T-helper 9 cell (primary cell): Measurements from ENCODE around the gene NOL9.
"Not testable (repeated sequence)": the region's sequence is repeated elsewhere in the genome, so short reads cannot be mapped to it uniquely, and the experiment has no call there.

Experiments used
- DNase-seq: peaks from one replicate; pipeline ENCODE4 v3.0.0-alpha.2; 2020

NOL9 gene

DNA sequence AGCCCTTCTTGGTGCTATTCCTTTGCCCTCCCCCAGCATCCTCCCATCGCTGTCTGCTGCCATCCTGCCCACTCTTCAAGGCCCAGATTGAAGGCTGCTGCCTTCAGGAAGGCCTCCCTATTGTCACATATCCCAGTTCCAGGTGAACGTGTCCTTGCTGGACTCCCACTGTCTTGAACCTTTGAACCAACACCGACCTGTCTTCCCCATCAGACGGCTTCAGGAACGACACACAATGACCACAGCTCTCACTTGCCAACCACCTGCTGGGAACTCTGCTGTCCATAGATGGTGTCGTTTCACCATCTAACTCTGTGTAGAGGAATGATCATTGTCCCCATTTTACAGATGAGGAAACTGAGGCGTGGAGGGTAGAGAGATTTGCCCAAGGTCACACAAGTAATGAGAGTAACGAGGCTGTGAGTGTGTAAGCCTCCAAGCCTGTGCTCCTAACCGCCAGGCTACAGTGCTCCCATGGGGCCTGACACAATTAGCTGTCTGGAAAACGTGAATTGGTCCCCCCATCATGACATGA lies 53.0 kb downstream of the NOL9 start:
- DNase-seq = no peak

DNA sequence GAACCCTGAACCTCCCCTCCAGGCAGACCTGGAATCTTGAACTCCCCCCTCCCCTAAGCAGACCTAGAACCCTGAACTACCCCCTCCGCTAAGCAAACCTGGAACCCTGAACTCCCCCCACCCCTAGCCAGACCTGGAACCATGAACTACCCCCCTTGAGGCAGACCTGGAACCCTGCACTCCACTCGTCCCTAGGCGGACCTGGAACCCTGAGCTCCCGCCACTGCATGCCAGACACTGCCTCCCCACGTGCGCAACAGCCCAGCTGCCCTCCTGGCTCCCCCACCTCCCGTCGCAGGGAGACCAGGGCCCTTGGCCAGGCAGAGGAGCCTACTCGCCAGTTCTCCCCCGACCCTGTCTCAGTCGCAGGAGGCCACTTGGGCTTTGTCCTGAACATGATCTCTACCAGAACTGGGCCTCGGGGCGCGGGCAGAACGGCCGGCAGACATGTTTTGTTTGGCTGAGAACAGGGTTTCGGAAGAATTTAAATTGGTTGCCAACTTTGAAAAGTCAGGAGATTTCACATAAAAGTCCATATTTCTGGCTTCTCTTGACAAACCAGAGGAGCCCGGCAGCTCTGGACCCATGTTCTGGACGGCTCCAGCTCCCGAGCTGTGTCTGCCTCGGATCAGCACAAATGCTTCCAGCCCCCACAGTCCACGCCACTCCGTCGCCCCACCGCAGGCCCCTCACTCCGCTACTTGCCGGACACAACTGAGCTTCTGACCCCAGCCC lies 53.6 kb downstream of the NOL9 start:
- no peak for DNase-seq

DNA sequence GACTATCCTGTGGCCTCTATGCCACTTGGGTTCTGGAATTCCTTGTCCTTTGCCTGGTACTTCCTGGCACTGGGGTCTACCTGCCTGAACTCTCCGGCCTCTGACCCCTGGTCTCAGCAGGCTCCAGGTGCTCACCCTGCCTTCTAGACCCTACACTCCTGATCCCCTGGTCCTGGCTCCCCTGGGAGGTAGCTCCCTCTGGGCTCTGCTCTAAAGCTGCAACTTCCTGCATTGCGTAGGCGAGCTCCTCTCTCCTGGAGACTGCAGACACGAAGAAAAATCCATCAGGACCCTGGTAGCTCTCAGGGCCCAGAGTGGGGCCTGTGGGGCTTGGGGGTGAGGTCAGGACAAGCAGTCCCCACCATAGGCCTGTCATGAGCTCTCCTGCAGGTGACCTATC lies 55.0 kb downstream of the NOL9 start:
- no peak for DNase-seq

DNA sequence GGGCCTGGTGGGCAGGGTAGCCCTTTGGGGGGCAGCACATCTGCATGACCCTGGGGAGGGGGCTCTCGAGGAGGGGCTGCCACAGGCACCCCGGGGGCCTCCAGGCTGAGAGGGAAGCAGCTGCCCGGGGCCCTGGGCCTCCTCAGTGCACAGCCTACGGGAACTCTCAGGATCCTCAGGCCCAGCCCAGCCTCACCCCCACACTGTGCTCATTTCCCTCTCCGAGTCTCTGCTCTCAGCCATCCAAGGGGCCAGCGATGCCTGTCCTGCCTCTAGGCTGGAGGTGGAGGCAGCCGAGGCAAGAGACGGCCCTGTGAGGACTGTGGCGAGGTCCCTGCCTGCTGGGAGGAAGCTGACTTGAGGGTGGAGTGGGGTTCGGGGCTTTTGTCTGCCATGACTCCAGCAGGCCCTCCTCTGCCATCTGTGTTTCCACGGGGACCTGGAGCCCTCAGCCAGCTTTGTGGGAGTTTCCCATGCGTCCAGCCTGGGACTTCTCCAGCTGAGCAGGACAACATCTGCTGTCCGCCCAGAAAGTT lies 55.7 kb downstream of the NOL9 start:
- DNase-seq = no peak

DNA sequence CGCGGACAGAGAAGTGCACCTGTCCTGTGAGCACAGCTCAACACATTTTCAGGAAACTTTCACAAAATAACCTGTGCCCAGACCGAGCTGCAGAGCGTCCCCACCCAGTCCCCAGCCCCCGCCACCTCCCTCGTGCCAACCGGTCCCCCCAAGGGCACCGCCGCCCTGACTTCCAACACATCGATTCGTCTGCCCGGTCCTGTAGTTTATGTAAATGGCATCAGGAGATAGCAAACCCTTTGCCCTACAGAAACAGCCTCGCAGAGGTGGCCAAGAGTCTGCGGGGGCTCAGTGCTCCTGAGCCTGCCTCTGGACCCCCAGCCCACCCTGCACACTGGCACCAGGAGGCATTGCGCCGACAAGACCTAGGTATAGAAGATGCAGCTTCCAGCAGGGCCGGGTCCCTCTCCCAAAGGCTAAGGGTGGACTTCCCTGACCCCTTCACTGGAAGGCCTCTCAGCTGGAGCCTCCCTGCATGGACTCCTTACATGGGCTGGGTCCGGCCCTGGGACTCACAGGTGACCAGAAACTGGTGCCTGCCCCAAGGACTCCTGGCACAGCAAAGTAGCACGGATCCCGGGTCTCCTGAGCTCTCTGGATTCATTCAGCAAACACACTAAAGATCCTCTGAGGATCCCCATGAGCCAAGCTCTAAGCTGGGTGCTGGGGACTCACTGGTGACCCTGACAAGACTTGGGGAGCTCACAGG lies 56.3 kb downstream of the NOL9 start:
- DNase-seq = no peak

DNA sequence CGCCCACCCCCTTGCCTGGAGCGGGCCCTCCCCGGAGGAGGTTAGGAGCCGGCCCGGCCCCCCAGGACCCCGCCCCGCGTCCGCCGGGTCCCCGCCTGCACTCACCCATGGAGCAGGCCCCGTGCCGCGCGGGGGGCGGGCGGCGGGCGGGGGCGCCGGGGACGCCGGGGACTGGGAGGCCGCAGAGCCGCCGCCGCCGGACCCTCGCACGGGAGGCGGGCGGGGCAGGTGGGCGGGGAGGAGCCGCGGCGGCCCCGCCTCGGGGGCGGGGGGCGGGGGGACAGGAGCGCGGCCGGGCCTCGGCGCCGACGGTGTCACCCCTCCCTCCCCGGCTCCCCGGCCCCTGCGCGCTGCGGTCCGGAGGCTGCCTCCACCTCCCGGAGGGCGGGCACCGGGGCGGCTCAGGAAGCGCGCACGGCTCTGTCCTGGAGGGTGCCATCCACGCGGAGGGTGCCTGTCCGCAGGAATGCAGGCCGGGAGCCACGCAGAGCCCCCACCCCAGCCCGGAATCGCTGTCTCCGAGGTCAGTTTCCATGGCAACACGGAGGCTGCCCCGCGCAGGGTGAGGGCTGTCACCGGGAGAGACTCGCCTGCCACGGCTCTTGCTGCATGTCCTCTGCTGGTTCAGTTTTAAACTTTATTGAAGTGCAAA lies 57.0 kb downstream of the NOL9 start:
- peak; percentile 44 for DNase-seq

DNA sequence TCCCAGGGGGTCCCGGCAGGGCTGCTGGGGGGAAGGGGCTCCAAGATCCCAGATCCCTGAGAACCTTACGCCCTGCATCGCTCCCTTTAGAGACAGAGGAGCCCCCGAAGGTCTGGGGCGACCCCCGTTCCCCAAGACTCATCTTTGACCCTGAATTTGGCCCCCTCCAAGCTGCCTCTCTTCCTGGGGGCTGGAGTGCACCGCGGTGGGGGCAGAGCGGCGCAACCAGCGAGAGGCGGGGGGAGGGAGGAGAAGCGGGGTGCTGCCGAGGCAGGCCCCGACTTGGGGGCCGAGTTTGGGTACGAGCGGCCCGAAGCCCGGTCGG lies 57.5 kb downstream of the NOL9 start:
- DNase-seq = no peak

DNA sequence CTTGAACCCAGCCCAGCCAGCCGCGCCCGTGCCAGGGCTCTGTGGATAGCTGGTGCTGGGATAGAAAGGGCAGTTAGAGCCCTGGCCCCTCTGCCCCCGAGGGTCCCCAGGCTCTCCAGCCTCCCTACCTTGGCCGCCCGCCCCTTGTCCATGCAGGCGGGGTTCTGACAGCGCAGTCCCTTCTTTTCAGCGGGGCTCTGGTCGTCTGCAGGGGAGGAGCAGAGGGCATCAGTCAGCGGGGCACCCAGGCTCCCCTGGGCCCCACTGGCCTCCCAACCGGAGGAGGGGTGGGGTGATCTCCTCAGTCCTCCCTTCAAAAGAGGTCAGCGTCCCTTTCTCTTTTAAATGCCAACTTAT lies 58.0 kb downstream of the NOL9 start:
- DNase-seq = no peak

DNA sequence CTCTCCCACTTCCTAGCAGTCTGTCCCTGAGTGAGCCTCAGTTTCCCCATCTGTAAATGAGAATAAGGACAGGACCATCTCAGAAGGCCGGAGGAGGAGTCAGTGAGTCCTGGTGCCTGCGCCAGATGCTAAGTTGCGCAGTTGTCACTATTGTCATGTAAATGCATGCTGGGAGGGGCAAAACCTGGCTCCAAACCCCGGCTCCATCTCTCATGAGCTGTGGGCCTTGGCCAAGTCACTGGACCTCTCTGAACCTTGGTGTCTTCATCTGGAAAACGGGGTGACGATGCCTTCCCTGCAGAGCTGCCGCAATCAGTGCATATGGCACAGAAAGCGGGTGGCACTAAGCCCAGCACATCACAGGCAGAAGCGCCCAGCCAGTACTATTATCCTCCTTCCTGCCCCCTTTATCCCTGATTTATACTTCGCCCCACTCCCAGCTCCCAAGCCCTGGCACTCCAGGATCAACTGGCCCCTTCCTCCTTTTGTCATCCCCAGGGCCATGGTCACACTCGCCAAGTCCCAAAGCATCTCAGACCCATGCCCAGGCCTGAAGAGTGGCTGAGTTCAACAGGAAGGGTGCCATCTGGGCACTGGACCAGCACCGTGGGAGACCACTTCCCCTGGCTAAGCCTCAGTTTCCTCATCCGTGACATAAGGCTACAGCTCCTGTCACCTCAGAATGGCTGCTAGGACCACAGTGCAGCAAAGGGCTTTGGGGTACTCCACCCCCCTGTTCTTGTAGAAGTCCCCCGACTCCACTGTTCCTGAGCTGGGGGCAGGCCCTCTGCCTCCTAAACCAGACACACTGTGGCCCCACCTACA lies 58.6 kb downstream of the NOL9 start:
- DNase-seq = no peak

DNA sequence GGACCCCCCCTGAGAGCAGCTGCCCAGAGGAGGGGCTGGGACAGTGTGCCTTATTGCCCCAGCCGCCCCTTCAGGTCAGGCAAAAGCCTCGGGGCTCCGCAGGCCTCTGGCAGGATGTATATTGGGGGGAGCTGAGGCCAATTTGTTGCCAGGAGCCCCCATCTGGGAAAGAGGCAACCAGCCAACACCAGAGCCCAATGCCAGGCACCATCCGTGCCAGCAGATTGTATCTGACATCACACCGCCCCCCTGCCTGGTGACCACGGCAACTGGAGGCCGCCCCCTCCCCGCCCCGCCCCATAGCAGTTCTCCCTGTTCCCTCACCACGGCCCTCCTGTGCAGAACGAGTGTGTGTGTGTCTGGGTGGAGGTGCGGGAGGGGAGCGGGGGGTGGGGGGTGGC lies 59.3 kb downstream of the NOL9 start:
- DNase-seq = no peak

DNA sequence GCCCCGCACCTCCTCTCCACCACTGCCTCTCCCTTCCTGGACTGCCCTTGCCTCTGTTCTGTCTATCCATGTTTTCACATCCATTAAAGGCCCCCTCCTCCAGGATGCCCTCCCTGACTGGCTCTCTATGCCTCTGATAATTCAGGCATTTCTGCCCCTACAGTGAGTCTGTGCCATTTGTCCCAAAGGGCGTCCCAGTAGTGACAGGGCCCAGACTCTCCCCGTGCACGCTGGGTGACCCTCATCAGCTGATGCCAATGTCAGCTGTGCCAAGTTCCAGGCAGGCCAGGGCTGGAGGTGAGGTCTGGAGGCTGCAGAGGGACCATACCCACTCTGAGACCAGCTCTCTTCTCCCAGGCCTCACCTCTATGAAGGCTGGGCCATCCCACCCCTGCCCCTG lies 59.7 kb downstream of the NOL9 start:
- DNase-seq = no peak

DNA sequence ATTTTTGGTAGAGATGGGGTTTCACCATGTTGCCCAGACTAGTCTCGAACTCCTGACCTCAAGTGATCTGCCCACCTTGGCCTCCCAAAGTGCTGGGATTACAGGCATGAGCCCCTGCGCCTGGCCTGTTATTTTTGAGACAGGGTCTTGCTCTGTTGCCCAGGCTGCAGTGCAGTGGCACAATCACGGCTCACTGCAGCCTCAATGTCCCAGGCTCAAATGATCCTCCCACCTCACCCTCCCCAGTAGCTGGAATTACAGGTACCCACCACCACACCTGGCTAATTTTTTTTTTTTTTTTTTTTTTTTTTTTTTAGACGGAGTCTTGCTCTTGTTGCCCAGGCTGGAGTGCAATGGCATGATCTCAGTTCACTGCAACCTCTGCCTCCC lies 60.5 kb downstream of the NOL9 start:
- not testable (repeated sequence) for DNase-seq

DNA sequence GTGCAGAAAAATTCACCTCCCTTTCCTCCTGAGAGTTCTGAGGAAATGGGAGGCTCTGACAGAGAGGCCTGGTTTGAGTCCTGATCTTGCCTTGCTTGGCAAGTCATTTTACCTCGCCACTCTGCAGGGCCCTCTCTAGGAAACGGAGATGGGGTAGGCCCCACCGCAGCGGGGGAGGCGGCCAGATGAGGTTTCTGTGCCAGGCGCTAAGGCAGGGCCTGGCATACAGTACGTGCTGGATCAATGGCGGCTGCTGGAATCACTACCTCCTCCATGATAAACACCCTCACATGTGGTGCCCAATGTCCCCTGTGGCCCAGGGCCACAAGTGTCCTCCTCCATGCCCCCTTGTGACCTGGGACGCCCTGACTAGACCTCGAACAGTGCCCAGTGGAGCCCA lies 62.3 kb downstream of the NOL9 start:
- DNase-seq = no peak

DNA sequence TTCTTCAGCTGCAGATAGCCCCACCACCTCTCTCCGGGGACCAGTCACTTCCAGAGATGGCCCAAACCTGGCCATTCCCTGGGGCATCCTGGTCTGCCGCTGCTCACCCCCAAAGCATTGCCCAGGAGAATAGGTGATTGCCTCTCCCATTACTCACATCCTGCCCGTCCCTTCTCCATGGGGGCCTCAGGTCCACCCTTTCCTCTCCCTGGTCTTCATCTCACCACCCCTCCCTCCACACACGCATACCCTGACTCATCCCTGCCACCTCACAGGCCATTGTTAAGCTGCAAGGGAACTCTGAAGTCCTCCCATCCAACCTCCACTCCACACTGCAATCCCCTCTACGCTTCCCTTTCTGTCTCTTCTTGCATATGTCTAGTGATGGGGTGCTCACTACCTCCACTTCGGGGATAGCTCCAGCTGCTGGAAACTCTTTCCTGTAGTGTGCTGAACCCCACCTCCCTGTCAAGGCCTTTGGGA lies 62.8 kb downstream of the NOL9 start, which contains the start of gene PLEKHG5:
TSS of gene PLEKHG5 (minus strand) at position 188 of the 483 bp plus-strand sequence. CDS start 14,096 bp downstream, outside the sequence.
- DNase-seq = no peak

DNA sequence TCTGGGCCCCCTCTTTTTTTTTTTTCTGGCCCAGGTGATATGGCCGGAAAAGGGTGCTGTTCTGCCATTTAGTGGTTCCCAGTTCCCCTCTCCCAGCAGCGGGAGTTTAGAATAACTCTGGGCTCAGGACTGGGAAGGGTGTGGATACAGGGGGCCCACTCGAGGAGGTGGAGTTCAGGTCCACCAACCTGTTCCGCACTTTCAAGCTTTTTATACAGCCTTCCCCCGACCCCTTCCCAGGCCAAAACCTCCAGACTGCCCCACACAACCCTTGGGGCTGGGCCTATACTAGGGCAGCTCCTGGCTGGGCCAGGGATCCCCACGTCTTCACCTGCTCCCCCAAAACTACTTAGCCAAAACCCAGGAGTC lies 63.2 kb downstream of the NOL9 start:
- no peak for DNase-seq

DNA sequence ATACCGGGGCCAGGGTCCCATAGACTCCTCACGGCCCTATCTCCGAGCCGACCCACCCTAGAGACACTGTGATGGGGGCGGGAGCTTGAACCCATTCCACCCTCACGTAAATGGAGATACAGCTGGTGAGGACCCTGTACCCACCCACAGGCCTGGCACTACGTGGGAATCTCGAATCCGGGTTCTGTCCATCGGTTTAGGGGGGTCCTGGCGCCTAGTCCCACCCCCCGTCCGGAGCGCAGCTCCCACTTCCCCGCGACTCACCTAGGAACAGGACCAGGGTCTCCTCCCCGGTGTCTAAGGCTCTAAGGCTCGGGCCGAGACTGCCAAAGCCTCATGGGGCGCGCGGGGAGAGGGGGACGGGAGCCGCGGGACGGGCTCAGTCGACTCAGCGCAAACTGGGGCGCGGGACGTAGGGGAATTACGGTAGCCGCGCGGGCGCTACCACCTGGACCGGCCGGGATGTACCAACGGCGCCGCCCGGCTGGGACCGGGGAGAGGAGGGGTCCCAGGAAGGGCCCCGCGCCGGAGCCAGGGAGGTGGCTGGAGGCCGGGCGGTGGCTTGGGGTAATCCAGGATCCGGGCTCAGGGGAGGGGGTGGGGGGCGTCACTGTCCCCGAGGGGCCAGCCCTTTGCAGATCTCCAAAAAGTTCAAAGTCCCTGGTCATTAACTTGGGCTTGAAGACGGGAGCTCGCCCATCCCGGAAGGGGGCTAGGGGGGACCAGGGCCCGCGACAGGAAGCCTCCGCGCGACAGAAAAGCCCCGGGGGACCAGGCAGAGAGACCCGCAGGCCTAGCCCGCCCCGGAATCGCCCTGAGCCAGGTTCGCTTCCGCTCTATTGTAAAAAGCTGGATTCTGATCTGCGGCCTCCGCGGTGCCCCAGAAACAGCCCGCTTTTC lies 63.9 kb downstream of the NOL9 start:
- DNase-seq = peak; percentile 39

DNA sequence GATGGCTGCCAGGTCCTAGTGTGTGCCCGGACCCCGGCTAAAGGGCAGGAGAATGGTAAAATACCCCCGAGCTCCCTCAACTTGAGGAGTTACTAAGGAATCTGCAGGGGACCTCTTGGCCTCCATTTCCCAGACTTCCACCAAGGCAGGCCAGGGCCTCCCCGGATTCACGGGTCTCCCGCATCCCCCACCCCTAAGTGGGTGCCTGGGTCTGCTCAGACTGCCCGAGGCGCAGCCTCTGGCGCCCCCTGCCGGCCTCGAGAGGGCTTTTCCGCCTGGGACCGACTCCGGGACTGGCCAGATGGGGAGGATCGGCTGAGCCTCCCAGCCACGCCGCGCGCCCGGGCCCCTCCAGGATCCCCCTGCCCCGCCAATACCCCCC lies 64.5 kb downstream of the NOL9 start:
- DNase-seq = peak; percentile 72

DNA sequence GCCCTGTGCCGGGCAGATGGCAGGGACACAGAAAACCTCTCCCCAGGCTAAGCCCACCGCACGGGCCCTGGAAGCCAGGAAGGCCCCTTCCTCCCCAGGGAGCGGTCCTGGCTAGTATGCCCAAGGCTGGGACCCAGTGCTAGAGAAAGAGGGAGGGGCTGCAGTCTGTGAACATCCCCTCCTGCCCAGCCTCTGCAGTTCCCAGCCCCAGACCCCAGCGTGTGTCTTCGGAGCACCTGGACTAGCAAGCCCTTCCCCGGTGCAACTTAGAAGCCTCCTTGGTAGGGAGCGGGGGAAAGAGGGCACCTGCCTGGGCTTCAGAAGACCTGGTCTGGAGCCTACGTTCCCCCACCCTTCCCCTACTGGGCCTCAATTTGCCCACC lies 64.9 kb downstream of the NOL9 start:
- DNase-seq = no peak

DNA sequence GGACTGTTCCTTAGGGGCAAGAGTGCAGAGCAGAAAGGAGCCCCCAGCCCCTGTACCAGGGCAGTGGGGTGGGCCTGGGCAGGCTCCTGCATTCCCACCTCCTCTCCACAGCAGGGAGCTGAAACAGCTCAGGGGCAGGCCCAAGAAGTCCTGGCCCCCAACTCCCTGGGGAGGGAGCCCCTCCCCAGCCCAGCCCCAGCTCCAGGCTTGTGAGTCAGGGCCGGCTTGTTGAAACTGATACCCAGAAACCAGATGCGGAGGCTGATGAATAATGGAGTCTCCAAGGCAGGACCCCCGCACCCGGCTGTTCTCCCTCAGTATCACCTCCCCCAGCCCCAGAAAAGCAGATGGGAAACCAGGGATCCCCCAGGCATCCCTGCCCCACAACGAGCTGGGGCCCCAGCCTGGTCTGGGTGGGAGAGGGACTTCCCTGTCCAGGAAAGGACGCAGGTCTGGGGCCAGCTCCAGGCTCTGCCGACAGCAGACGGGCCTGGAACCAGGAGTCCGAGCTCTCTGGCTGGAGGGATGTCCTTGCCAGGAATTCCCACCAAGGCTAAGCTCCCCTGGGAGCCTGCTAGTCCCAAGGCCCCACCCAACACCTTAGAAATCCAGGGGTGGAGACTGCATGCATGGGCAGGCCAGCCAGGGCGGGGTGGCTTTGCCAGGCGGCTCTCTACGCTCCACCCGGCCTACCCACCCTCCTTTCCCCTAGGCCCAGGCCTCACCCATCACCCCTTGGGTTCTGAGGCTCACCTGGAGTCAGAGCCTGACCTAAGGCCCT lies 65.5 kb downstream of the NOL9 start:
- no peak for DNase-seq

DNA sequence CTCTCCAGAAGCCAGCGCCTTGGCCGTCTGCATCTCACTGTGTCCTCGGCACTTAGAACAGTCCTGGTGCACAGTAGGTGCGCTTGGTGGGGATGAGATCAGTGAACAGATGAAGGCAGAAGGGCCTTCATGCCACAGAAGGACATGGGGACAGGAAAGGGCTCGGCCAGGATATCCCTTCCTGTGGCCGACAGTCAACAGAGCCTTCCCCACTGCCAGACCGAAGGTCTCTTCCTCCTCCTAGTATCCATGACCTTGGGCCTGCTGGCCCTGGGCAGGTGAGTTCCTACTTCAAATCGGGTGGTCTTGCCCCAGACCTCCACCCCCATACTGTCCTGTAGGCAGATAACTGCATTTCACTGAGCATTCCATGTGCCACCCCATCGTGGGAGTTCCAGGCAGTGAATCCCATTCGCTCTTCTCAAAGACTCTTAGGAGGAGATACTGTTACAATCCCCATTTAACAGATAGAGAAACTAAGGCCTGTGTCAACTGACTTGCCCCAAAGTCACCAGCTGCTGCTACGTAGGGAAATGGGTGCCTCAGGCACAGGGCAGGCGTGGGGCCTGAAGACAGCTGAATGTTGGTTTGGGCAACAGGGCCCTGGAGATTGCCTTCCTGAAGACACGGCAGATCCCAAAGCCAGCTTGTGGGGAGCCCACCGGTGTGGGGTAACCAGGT lies 66.4 kb downstream of the NOL9 start:
- no peak for DNase-seq
